HepG2 (cell line): ENCODE results near the gene GUSB. TPM values are rescaled to one million over a fixed set of nuclear protein-coding genes. Genes with fewer than 3 reads are reported as not detected.
A peak's percentile ranks its signal among the peaks of the same experiment; 100 is the strongest.

ENCODE experiments used
- AHR ChIP-seq: IDR thresholded peaks from 2 replicates; pipeline ENCODE4 v1.6.1; 2018; ENCODE audit warnings: missing genetic modification reagents, missing compliant biosample characterization
- CC2D1A ChIP-seq: sonication (generic); formaldehyde crosslinking; IDR thresholded peaks from 2 replicates; pipeline ENCODE4 v1.8.1; 2023; ENCODE audit warnings: mild to moderate bottlenecking, missing genetic modification reagents
- HNF4G ChIP-seq, 2 experiments: sonication (generic) in 1 of 2; formaldehyde crosslinking in 1 of 2; IDR thresholded peaks; 2 replicates each; pipeline versions ENCODE4 v1.4.0 to v1.6.1; 2011 to 2020; ENCODE audit warnings: borderline replicate concordance in 2 of 2, low read depth in 2 of 2, mild to moderate bottlenecking in 2 of 2, low read length in 1 of 2, missing genetic modification reagents in 1 of 2, moderate library complexity in 1 of 2
- JUND ChIP-seq: sonication (generic); formaldehyde crosslinking; IDR thresholded peaks from 2 replicates; pipeline ENCODE4 v1.8.0; 2022; ENCODE audit warnings: mild to moderate bottlenecking, missing genetic modification reagents
- MAX ChIP-seq: IDR thresholded peaks from 2 replicates; pipeline ENCODE4 v1.6.1; 2012; ENCODE audit warnings: inconsistent platforms
- MTERF4 ChIP-seq: sonication (generic); formaldehyde crosslinking; IDR thresholded peaks from 2 replicates; pipeline ENCODE4 v1.8.0; 2023; ENCODE audit warnings: mild to moderate bottlenecking, missing genetic modification reagents
- NFATC3 ChIP-seq: sonication (generic); formaldehyde crosslinking; IDR thresholded peaks from 2 replicates; pipeline ENCODE4 v1.5.1; 2020; ENCODE audit warnings: mild to moderate bottlenecking, missing genetic modification reagents
- ZBTB26 ChIP-seq: IDR thresholded peaks from 2 replicates; pipeline ENCODE4 v1.6.1; 2016; ENCODE audit warnings: missing compliant biosample characterization, missing genetic modification reagents, borderline replicate concordance
- ZNF138 ChIP-seq: sonication (generic); formaldehyde crosslinking; IDR thresholded peaks from 2 replicates; pipeline ENCODE4 v1.5.0; 2020; ENCODE audit warnings: mild to moderate bottlenecking, low read depth, missing genetic modification reagents
- ZNF512 ChIP-seq: sonication (generic); formaldehyde crosslinking; IDR thresholded peaks from 2 replicates; pipeline ENCODE4 v1.4.0; 2020; ENCODE audit warnings: mild to moderate bottlenecking, missing genetic modification reagents
- ZNF549 ChIP-seq: sonication (generic); formaldehyde crosslinking; IDR thresholded peaks from 2 replicates; pipeline ENCODE4 v1.5.0; 2020; ENCODE audit warnings: missing genetic modification reagents
- ZNF598 ChIP-seq: sonication (generic); formaldehyde crosslinking; IDR thresholded peaks from 2 replicates; pipeline ENCODE4 v1.5.1; 2020; ENCODE audit warnings: mild to moderate bottlenecking, missing genetic modification reagents, borderline replicate concordance
- ZSCAN22 ChIP-seq: sonication (generic); formaldehyde crosslinking; IDR thresholded peaks from 2 replicates; pipeline ENCODE4 v1.4.0; 2020; ENCODE audit warnings: mild to moderate bottlenecking, missing genetic modification reagents
- polyA plus RNA-seq, 8 experiments: library from polyadenylated mRNA; depleted of rRNA in 3 of 8; stranded (reverse) in 7 of 8; unstranded in 1 of 8; fragments of >200 nt; fragmentation: Illumina TruSeq in 4 of 8; extraction: Trizol in 4 of 8; gene quantifications; 2 replicates each; pipeline versions ENCODE4 v1.2.1 to v1.2.3, GENCODE V29; 2011 to 2016; ENCODE audit warnings: low read depth in 4 of 8, missing spikeins in 1 of 8, mixed read lengths in 1 of 8; ENCODE audit not compliant: insufficient read depth in 1 of 8
- total RNA-seq, 5 experiments: library from RNA; depleted of rRNA; stranded (reverse); fragments of >200 nt; fragmentation: Illumina TruSeq; extraction: Trizol; gene quantifications; 2 replicates each; pipeline ENCODE4 v1.2.3, GENCODE V29; 2016; ENCODE audit warnings: low read depth in 1 of 5
- TF ChIP-seq, protein P1 (sequence below): sonication (generic); formaldehyde crosslinking; IDR thresholded peaks from 2 replicates; pipeline ENCODE4 v1.4.0; 2020; ENCODE audit warnings: missing genetic modification reagents
- TF ChIP-seq, protein P2 (sequence below): sonication (generic); formaldehyde crosslinking; IDR thresholded peaks from 2 replicates; pipeline ENCODE4 v1.4.0; 2020; ENCODE audit warnings: missing genetic modification reagents

Gene GUSB
- total and polyA plus RNA-seq, 2 of the 13 experiments (the other 11 are each of a cell fraction or from before 2014, with no cell fraction given): 18.8 to 60.0 TPM

- TF ChIP-seq HNF4G (IDR thresholded peaks at IDR 0.05; ENCODE audit: borderline replicate concordance, low read depth, low read length) (no peak), HNF4G (CRISPR knock-in tag; IDR thresholded peaks at IDR 0.05; ENCODE audit: borderline replicate concordance, low read depth) (peak; percentile 67; the same call in 1 of the 2 replicates), CC2D1A (peak; percentile 87; the same call in 1 of the 2 replicates), JUND (CRISPR knock-in tag) (0 out of 2 replicates have a peak, but pooled peaks have one; percentile 1), ZSCAN22 (CRISPR knock-in tag) (no peak), AHR (peak; percentile 86; the same call in 1 of the 2 replicates), ZNF138 (CRISPR knock-in tag) (0 out of 2 replicates have a peak, but pooled peaks have one; percentile 91), ZNF549 (CRISPR knock-in tag) (peak; percentile 82; the same call in 1 of the 2 replicates), ZNF512 (CRISPR knock-in tag) (no peak), MTERF4 (peak; percentile 95), MAX (peak; percentile 97), ZBTB26 (CRISPR knock-in tag) (peak; percentile 77), NFATC3 (CRISPR knock-in tag) (peak; percentile 90; the same call in 1 of the 2 replicates), ZNF598 (CRISPR knock-in tag) (peak; percentile 38; the same call in 1 of the 2 replicates)
- TF ChIP-seq, protein P1, sequence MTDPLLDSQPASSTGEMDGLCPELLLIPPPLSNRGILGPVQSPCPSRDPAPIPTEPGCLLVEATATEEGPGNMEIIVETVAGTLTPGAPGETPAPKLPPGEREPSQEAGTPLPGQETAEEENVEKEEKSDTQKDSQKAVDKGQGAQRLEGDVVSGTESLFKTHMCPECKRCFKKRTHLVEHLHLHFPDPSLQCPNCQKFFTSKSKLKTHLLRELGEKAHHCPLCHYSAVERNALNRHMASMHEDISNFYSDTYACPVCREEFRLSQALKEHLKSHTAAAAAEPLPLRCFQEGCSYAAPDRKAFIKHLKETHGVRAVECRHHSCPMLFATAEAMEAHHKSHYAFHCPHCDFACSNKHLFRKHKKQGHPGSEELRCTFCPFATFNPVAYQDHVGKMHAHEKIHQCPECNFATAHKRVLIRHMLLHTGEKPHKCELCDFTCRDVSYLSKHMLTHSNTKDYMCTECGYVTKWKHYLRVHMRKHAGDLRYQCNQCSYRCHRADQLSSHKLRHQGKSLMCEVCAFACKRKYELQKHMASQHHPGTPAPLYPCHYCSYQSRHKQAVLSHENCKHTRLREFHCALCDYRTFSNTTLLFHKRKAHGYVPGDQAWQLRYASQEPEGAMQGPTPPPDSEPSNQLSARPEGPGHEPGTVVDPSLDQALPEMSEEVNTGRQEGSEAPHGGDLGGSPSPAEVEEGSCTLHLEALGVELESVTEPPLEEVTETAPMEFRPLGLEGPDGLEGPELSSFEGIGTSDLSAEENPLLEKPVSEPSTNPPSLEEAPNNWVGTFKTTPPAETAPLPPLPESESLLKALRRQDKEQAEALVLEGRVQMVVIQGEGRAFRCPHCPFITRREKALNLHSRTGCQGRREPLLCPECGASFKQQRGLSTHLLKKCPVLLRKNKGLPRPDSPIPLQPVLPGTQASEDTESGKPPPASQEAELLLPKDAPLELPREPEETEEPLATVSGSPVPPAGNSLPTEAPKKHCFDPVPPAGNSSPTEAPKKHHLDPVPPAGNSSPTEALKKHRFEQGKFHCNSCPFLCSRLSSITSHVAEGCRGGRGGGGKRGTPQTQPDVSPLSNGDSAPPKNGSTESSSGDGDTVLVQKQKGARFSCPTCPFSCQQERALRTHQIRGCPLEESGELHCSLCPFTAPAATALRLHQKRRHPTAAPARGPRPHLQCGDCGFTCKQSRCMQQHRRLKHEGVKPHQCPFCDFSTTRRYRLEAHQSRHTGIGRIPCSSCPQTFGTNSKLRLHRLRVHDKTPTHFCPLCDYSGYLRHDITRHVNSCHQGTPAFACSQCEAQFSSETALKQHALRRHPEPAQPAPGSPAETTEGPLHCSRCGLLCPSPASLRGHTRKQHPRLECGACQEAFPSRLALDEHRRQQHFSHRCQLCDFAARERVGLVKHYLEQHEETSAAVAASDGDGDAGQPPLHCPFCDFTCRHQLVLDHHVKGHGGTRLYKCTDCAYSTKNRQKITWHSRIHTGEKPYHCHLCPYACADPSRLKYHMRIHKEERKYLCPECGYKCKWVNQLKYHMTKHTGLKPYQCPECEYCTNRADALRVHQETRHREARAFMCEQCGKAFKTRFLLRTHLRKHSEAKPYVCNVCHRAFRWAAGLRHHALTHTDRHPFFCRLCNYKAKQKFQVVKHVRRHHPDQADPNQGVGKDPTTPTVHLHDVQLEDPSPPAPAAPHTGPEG (CRISPR knock-in tag): peak; percentile 83
- TF ChIP-seq, protein P2, sequence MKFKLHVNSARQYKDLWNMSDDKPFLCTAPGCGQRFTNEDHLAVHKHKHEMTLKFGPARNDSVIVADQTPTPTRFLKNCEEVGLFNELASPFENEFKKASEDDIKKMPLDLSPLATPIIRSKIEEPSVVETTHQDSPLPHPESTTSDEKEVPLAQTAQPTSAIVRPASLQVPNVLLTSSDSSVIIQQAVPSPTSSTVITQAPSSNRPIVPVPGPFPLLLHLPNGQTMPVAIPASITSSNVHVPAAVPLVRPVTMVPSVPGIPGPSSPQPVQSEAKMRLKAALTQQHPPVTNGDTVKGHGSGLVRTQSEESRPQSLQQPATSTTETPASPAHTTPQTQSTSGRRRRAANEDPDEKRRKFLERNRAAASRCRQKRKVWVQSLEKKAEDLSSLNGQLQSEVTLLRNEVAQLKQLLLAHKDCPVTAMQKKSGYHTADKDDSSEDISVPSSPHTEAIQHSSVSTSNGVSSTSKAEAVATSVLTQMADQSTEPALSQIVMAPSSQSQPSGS (CRISPR knock-in tag): peak; percentile 86
These were observed at the start of gene GUSB (continued) for GRCh38 chr7:65981965-65982792.
